WTC11 (cell line): ENCODE measurements around the gene FSTL4. TPM values are rescaled to one million over a fixed set of nuclear protein-coding genes. Genes with fewer than 3 reads are reported as not detected.

Experiments
- ATAC-seq: fragments of 200-7000 bp; cut with Tn5 transposase; 2 replicates; pipeline ENCODE4 v1.10.0; 2021; ENCODE audit warnings: mild to moderate bottlenecking, moderate library complexity
- CTCF ChIA-PET: fragments of 300-600 bp; sonication (Branson Sonifier 250); formaldehyde crosslinking; loops from one replicate; lab custom pipeline; 2021; ENCODE audit warnings: antibody characterized with exemption; lab: Charles Lee
- POLR2A ChIA-PET: fragments of 350-600 bp; sonication (Branson Sonifier 250); formaldehyde crosslinking; loops from one replicate; lab custom pipeline; 2021; ENCODE audit warnings: antibody characterized with exemption; lab: Charles Lee
- DNase-seq: peaks from one replicate; pipeline ENCODE4 v3.0.0; 2021; ENCODE audit warnings: low spot score
- H3K27ac Mint-ChIP-seq: 2 replicates; pipeline ENCODE4 v1.8.0; 2021; ENCODE audit warnings: mixed read lengths
- H3K27me3 Mint-ChIP-seq: 2 replicates; pipeline ENCODE4 v1.8.0; 2021; ENCODE audit warnings: low read depth, mild to moderate bottlenecking, moderate library complexity, mixed read lengths
- H3K36me3 Mint-ChIP-seq: 2 replicates; pipeline ENCODE4 v1.8.0; 2021; ENCODE audit warnings: mixed read lengths
- H3K4me1 Mint-ChIP-seq: 2 replicates; pipeline ENCODE4 v1.8.0; 2022; ENCODE audit warnings: mixed read lengths
- H3K4me3 Mint-ChIP-seq: 2 replicates; pipeline ENCODE4 v1.8.0; 2021; ENCODE audit warnings: mild to moderate bottlenecking, moderate library complexity, mixed read lengths
- H3K9me3 Mint-ChIP-seq: 2 replicates; pipeline ENCODE4 v1.8.0; 2021; ENCODE audit warnings: mixed read lengths
- ELF4 ChIP-seq: sonication (generic); formaldehyde crosslinking; IDR thresholded peaks from 2 replicates; pipeline ENCODE4 v1.8.1; 2022; ENCODE audit warnings: low read depth, mild to moderate bottlenecking, moderate library complexity, missing genetic modification reagents
- ESRRA ChIP-seq: sonication (generic); formaldehyde crosslinking; IDR thresholded peaks from 2 replicates; pipeline ENCODE4 v1.8.1; 2022; ENCODE audit warnings: mild to moderate bottlenecking, missing genetic modification reagents, borderline replicate concordance
- FOXP1 ChIP-seq: sonication (generic); formaldehyde crosslinking; IDR thresholded peaks from 2 replicates; pipeline ENCODE4 v1.8.0; 2022; ENCODE audit warnings: missing genetic modification reagents, mild to moderate bottlenecking, moderate library complexity, borderline replicate concordance
- KAT7 ChIP-seq: sonication (generic); formaldehyde crosslinking; IDR thresholded peaks from 2 replicates; pipeline ENCODE4 v1.8.1; 2023; ENCODE audit warnings: missing genetic modification reagents, mild to moderate bottlenecking, borderline replicate concordance
- MXD4 ChIP-seq: fragments of 250-450 bp; sonication (Bioruptor Pico); IDR thresholded peaks from 2 replicates; pipeline ENCODE4 v1.8.0; 2021; ENCODE audit warnings: mild to moderate bottlenecking, moderate library complexity, borderline replicate concordance
- NR3C1 ChIP-seq: sonication (generic); formaldehyde crosslinking; conservative IDR thresholded peaks from 2 replicates; pipeline ENCODE4 v1.8.1; 2023; ENCODE audit warnings: low read depth, mild to moderate bottlenecking, missing genetic modification reagents
- RORB ChIP-seq: fragments of 250-450 bp; sonication (Bioruptor Pico); IDR thresholded peaks from 2 replicates; pipeline ENCODE4 v1.9.0; 2021; ENCODE audit warnings: mild to moderate bottlenecking
- SMAD4 ChIP-seq: sonication (generic); formaldehyde crosslinking; IDR thresholded peaks from 2 replicates; pipeline ENCODE4 v1.8.0; 2022; ENCODE audit warnings: mild to moderate bottlenecking, missing genetic modification reagents
- TCF7 ChIP-seq: sonication (generic); formaldehyde crosslinking; IDR thresholded peaks from 2 replicates; pipeline ENCODE4 v1.8.0; 2022; ENCODE audit warnings: mild to moderate bottlenecking, low read depth, missing genetic modification reagents, moderate library complexity
- TEAD1 ChIP-seq: sonication (generic); formaldehyde crosslinking; IDR thresholded peaks from 2 replicates; pipeline ENCODE4 v1.8.0; 2022; ENCODE audit warnings: mild to moderate bottlenecking, missing genetic modification reagents
- ZNF138 ChIP-seq: sonication (generic); formaldehyde crosslinking; conservative IDR thresholded peaks from 2 replicates; pipeline ENCODE4 v1.8.1; 2022; ENCODE audit warnings: mild to moderate bottlenecking, moderate library complexity, missing genetic modification reagents
- ZNF671 ChIP-seq: fragments of 250-450 bp; sonication (Bioruptor Pico); IDR thresholded peaks from 2 replicates; pipeline ENCODE4 v1.8.0; 2021; ENCODE audit warnings: mild to moderate bottlenecking
- total RNA-seq: library from RNA; stranded (reverse); gene quantifications from 3 replicates; pipeline ENCODE4 v1.2.3, GENCODE V29; 2021
- TF ChIP-seq, protein P1 (sequence below): sonication (generic); formaldehyde crosslinking; IDR thresholded peaks from 2 replicates; pipeline ENCODE4 v1.8.1; 2022; ENCODE audit warnings: mild to moderate bottlenecking, moderate library complexity, missing genetic modification reagents
- TF ChIP-seq, protein P2 (sequence below): sonication (generic); formaldehyde crosslinking; IDR thresholded peaks from 2 replicates; pipeline ENCODE4 v1.8.0; 2022; ENCODE audit warnings: mild to moderate bottlenecking, missing genetic modification reagents
- TF ChIP-seq, protein P3 (sequence below): sonication (generic); formaldehyde crosslinking; IDR thresholded peaks from 2 replicates; pipeline ENCODE4 v1.8.1; 2022; ENCODE audit warnings: missing genetic modification reagents, borderline replicate concordance
- TF ChIP-seq, protein P4 (sequence below): fragments of 250-450 bp; sonication (Bioruptor Pico); IDR thresholded peaks from 2 replicates; pipeline ENCODE4 v1.9.0; 2021; ENCODE audit warnings: mild to moderate bottlenecking
- TF ChIP-seq, protein P5 (sequence below): sonication (generic); formaldehyde crosslinking; IDR thresholded peaks from 2 replicates; pipeline ENCODE4 v1.8.0; 2022; ENCODE audit warnings: mild to moderate bottlenecking, missing genetic modification reagents

FSTL4 gene
- total RNA-seq, 1 experiment from 2014 or later = 6.1 TPM

DNA sequence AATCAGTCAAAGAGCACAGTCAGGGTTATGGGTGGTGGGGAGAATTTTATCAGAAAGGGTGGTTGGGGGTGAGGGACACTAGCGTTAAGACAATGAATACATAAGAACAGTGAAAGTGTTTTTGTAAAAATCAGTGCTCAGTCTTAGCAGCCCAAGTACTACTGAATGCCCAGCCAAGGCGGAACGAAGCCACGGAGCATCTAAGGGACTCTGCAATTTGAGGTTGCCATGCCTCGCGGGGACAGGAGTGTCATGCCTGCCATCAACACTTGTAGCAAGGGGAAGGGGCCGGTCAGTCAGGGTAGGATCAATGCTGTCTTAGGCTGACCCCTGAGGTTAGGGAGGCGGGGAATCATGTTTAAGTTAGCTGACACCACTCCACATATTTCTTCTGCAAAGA lies 13.3 kb downstream of the FSTL4 start (continued):
- TF ChIP-seq, protein P1, sequence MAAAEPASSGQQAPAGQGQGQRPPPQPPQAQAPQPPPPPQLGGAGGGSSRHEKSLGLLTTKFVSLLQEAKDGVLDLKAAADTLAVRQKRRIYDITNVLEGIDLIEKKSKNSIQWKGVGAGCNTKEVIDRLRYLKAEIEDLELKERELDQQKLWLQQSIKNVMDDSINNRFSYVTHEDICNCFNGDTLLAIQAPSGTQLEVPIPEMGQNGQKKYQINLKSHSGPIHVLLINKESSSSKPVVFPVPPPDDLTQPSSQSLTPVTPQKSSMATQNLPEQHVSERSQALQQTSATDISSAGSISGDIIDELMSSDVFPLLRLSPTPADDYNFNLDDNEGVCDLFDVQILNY (CRISPR knock-in tag) = no peak
- TF ChIP-seq, all 79 proteins: peak for 0

DNA sequence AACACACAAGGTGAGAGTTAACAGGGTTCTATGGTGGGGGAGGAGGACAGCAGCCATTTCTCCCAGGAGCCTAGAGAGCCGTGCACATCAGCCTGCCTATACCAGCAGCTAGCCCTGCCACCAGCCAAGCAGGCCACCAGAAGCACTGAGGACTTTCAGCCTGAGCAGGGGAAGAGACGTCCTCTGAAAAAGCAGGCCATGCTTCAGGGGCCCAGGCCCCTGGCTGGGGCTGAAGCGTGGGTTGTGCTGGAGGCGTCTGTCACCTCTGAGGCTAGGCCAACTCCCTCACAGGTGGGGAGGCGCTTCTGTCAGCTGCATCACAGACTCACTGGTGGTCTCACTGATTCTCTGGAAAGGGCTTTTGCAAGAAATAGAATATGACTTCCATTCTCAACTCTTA lies 16.3 kb downstream of the FSTL4 start:
- CTCF ChIA-PET = no interaction called here
- DNase-seq (no peak), ATAC-seq (no peak)
- POLR2A ChIA-PET = no interaction called here
- H3K36me3 Mint-ChIP-seq = no peaks in the 10 kb centered on the region
- no peaks in the 10 kb centered on the region for H3K9me3 Mint-ChIP-seq
- no peak for TF ChIP-seq TCF7 (CRISPR knock-in tag)
- TF ChIP-seq, protein P2, sequence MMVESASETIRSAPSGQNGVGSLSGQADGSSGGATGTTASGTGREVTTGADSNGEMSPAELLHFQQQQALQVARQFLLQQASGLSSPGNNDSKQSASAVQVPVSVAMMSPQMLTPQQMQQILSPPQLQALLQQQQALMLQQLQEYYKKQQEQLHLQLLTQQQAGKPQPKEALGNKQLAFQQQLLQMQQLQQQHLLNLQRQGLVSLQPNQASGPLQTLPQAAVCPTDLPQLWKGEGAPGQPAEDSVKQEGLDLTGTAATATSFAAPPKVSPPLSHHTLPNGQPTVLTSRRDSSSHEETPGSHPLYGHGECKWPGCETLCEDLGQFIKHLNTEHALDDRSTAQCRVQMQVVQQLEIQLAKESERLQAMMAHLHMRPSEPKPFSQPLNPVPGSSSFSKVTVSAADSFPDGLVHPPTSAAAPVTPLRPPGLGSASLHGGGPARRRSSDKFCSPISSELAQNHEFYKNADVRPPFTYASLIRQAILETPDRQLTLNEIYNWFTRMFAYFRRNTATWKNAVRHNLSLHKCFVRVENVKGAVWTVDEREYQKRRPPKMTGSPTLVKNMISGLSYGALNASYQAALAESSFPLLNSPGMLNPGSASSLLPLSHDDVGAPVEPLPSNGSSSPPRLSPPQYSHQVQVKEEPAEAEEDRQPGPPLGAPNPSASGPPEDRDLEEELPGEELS = no peak
- TF ChIP-seq ELF4 = no peak
- no peak for TF ChIP-seq SMAD4 (CRISPR knock-in tag)
- no peak for TF ChIP-seq ESRRA (CRISPR knock-in tag)
- no peak for TF ChIP-seq FOXP1 (CRISPR knock-in tag)
- TF ChIP-seq NR3C1 (CRISPR knock-in tag) = no peak
- no peak for TF ChIP-seq KAT7 (CRISPR knock-in tag)
- TF ChIP-seq, protein P3, sequence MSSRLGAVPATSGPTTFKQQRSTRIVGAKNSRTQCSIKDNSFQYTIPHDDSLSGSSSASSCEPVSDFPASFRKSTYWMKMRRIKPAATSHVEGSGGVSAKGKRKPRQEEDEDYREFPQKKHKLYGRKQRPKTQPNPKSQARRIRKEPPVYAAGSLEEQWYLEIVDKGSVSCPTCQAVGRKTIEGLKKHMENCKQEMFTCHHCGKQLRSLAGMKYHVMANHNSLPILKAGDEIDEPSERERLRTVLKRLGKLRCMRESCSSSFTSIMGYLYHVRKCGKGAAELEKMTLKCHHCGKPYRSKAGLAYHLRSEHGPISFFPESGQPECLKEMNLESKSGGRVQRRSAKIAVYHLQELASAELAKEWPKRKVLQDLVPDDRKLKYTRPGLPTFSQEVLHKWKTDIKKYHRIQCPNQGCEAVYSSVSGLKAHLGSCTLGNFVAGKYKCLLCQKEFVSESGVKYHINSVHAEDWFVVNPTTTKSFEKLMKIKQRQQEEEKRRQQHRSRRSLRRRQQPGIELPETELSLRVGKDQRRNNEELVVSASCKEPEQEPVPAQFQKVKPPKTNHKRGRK (CRISPR knock-in tag) = no peak
- TF ChIP-seq MXD4 (CRISPR knock-in tag) = no peak
- no peak for TF ChIP-seq RORB (CRISPR knock-in tag)
- TF ChIP-seq ZNF138 (CRISPR knock-in tag) = no peak
- TF ChIP-seq, protein P4, sequence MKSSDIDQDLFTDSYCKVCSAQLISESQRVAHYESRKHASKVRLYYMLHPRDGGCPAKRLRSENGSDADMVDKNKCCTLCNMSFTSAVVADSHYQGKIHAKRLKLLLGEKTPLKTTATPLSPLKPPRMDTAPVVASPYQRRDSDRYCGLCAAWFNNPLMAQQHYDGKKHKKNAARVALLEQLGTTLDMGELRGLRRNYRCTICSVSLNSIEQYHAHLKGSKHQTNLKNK (CRISPR knock-in tag) = no peak
- no peaks in the 10 kb centered on the region; the same call in none of the 2 replicates for H3K27me3 Mint-ChIP-seq
- H3K27ac Mint-ChIP-seq = no peak overlapping the region
- H3K4me3 Mint-ChIP-seq = no peak overlapping the region
- H3K4me1 Mint-ChIP-seq = peaks cover 5% of the 10 kb centered on the region

DNA sequence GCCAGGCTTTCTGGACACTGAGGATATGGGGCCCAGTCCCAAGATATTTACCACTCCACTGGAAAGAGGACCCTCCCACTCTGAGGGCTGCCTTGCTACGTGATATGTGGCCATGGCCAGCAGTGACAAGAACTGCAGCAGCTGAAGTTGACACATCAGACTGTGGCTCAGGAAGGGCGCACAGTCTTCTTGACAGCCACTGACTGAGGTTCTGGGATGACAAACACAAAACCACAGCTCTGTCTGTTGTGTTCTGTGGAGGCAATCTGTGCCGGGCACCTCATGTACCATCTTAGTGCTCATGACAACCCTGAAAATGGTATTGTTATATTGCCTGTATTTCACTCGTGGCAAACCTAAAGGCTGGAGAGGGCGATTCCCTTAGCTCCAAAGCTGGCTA lies 16.9 kb downstream of the FSTL4 start:
- POLR2A ChIA-PET = no interaction called here
- ATAC-seq (no peak), DNase-seq (no peak)
- H3K4me3 Mint-ChIP-seq = no peak overlapping the region
- H3K4me1 Mint-ChIP-seq = peaks cover 3% of the 10 kb centered on the region
- TF ChIP-seq ZNF671 (CRISPR knock-in tag) (no peak), TEAD1 (CRISPR knock-in tag) (no peak)
- TF ChIP-seq, protein P5, sequence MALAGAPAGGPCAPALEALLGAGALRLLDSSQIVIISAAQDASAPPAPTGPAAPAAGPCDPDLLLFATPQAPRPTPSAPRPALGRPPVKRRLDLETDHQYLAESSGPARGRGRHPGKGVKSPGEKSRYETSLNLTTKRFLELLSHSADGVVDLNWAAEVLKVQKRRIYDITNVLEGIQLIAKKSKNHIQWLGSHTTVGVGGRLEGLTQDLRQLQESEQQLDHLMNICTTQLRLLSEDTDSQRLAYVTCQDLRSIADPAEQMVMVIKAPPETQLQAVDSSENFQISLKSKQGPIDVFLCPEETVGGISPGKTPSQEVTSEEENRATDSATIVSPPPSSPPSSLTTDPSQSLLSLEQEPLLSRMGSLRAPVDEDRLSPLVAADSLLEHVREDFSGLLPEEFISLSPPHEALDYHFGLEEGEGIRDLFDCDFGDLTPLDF = no peak
- no peaks in the 10 kb centered on the region for H3K36me3 Mint-ChIP-seq
- no peak overlapping the region for H3K27ac Mint-ChIP-seq
- no peaks in the 10 kb centered on the region; the same call in none of the 2 replicates for H3K27me3 Mint-ChIP-seq
- CTCF ChIA-PET = no interaction called here
- no peaks in the 10 kb centered on the region for H3K9me3 Mint-ChIP-seq
